Keratinocyte (primary cell): ENCODE measurements around the gene ADAMTS2.

Experiments
- CTCF ChIP-seq, 3 experiments: IDR thresholded peaks in 1 of 3; conservative IDR thresholded peaks in 1 of 3; optimal IDR thresholded peaks in 1 of 3; 2 replicates in 2 of 3; 3 replicates in 1 of 3; pipeline versions ENCODE3 to v1.5.1; 2011; ENCODE audit warnings: low read length in 3 of 3, mild to moderate bottlenecking in 3 of 3, moderate library complexity in 2 of 3, control low read depth in 1 of 3, inconsistent platforms in 1 of 3; ENCODE audit not compliant: insufficient read depth in 2 of 3; ENCODE audit errors: extremely low read depth in 1 of 3
- EZH2 ChIP-seq: IDR thresholded peaks from one replicate; pipeline ENCODE4 v1.6.1; 2012; ENCODE audit warnings: inconsistent platforms, mild to moderate bottlenecking, low read length, moderate library complexity

- no peak for TF ChIP-seq CTCF (optimal IDR thresholded peaks at IDR 0.05 in 1 of 3, IDR thresholded peaks at IDR 0.05 in 1 of 3, conservative IDR thresholded peaks at IDR 0.05 in 1 of 3; ENCODE audit: extremely low read depth in 1 of 3, insufficient read depth in 2 of 3, low read length in 3 of 3)
- TF ChIP-seq EZH2 = no peak
These were observed 17.0 kb downstream of the ADAMTS2 start for GRCh38 chr5:179328291-179328690.
